Mesenchymal stem cell (in vitro differentiated cells and primary cell): Measurements from ENCODE around the gene PCNT.

Experiments
- DNase-seq: peaks from one replicate; pipeline ENCODE4 v3.0.0-alpha.2; 2013
- H2AFZ ChIP-seq: one replicate; pipeline ENCODE4 v1.6.1; 2013; ENCODE audit warnings: low read depth, mild to moderate bottlenecking, control low read depth, inconsistent platforms, low read length, moderate library complexity
- H2AK5ac ChIP-seq: 2 replicates; pipeline ENCODE4 v1.6.1; 2013; ENCODE audit warnings: low read length, moderate library complexity, mild to moderate bottlenecking, inconsistent platforms; ENCODE audit not compliant: severe bottlenecking
- H2BK120ac ChIP-seq: one replicate; pipeline ENCODE4 v1.6.1; 2013; ENCODE audit warnings: low read depth, mild to moderate bottlenecking, inconsistent platforms, low read length, moderate library complexity
- H2BK12ac ChIP-seq, 2 experiments: one replicate each; pipeline ENCODE4 v1.6.1; 2013; ENCODE audit warnings: inconsistent platforms in 2 of 2, low read length in 2 of 2, mild to moderate bottlenecking in 2 of 2, moderate library complexity in 2 of 2, control low read depth in 1 of 2
- H2BK15ac ChIP-seq: one replicate; pipeline ENCODE4 v1.6.1; 2013; ENCODE audit warnings: mild to moderate bottlenecking, low read depth, inconsistent platforms; ENCODE audit not compliant: poor library complexity, severe bottlenecking
- H2BK5ac ChIP-seq: 2 replicates; pipeline ENCODE4 v1.6.1; 2013; ENCODE audit warnings: low read depth, mild to moderate bottlenecking, low read length, control low read depth, inconsistent platforms; ENCODE audit not compliant: poor library complexity, severe bottlenecking
- H3K14ac ChIP-seq, 2 experiments: one replicate each; pipeline ENCODE4 v1.6.1; 2013; ENCODE audit warnings: inconsistent platforms in 2 of 2, low read length in 2 of 2, control low read depth in 1 of 2, mild to moderate bottlenecking in 1 of 2, moderate library complexity in 1 of 2
- H3K18ac ChIP-seq, 2 experiments: one replicate each; pipeline ENCODE4 v1.6.1; 2013; ENCODE audit warnings: inconsistent platforms in 2 of 2, low read length in 2 of 2, control low read depth in 1 of 2, low read depth in 1 of 2, mild to moderate bottlenecking in 1 of 2
- H3K23ac ChIP-seq, 2 experiments: one replicate each; pipeline ENCODE4 v1.6.1; 2013; ENCODE audit warnings: inconsistent platforms in 2 of 2, low read length in 2 of 2, mild to moderate bottlenecking in 2 of 2, moderate library complexity in 2 of 2, control low read depth in 1 of 2
- H3K27ac ChIP-seq: 2 replicates; pipeline ENCODE4 v1.5.1; 2013; ENCODE audit warnings: mild to moderate bottlenecking, moderate library complexity, low read length, control low read depth, inconsistent platforms; ENCODE audit not compliant: poor library complexity, severe bottlenecking
- H3K27me3 ChIP-seq, 2 experiments: 2 replicates each; pipeline versions ENCODE4 v1.6.1 to v1.7.0; 2013; ENCODE audit warnings: low read length in 2 of 2, mild to moderate bottlenecking in 2 of 2, moderate library complexity in 2 of 2, control low read depth in 1 of 2, inconsistent platforms in 1 of 2; ENCODE audit not compliant: control insufficient read depth in 1 of 2, insufficient read depth in 1 of 2
- H3K36me3 ChIP-seq, 2 experiments: 2 replicates each; pipeline versions ENCODE4 v1.6.1 to v1.7.0; 2013; ENCODE audit warnings: low read length in 2 of 2, control low read depth in 1 of 2, inconsistent platforms in 1 of 2, low read depth in 1 of 2, mild to moderate bottlenecking in 1 of 2; ENCODE audit not compliant: insufficient read depth in 2 of 2, control insufficient read depth in 1 of 2
- H3K4ac ChIP-seq, 2 experiments: one replicate each; pipeline ENCODE4 v1.6.1; 2013; ENCODE audit warnings: inconsistent platforms in 2 of 2, low read length in 2 of 2, mild to moderate bottlenecking in 2 of 2, moderate library complexity in 2 of 2, control low read depth in 1 of 2, low read depth in 1 of 2
- H3K4me1 ChIP-seq: 2 replicates; pipeline ENCODE4 v1.6.1; 2013; ENCODE audit warnings: low read depth, low read length, control low read depth; ENCODE audit not compliant: control insufficient read depth, insufficient read depth
- H3K4me2 ChIP-seq: 2 replicates; pipeline ENCODE4 v1.6.1; 2013; ENCODE audit warnings: low read length, mild to moderate bottlenecking, inconsistent platforms; ENCODE audit not compliant: poor library complexity, severe bottlenecking
- H3K4me3 ChIP-seq, 2 experiments: 2 replicates each; pipeline versions ENCODE4 v1.5.1 to v1.7.0; 2013; ENCODE audit warnings: low read length in 2 of 2, mild to moderate bottlenecking in 2 of 2, control low read depth in 1 of 2, low read depth in 1 of 2; ENCODE audit not compliant: insufficient read depth in 1 of 2
- H3K79me1 ChIP-seq: replicated peaks from 2 replicates; pipeline ENCODE4 v1.6.1; 2013; ENCODE audit warnings: mild to moderate bottlenecking, control low read depth, low read length, inconsistent platforms; ENCODE audit not compliant: poor library complexity, severe bottlenecking
- H3K9ac ChIP-seq: 2 replicates; pipeline ENCODE4 v1.7.0; 2013; ENCODE audit warnings: mild to moderate bottlenecking, low read length, moderate library complexity
- H3K9me3 ChIP-seq: 2 replicates; pipeline ENCODE4 v1.7.0; 2013; ENCODE audit warnings: mild to moderate bottlenecking, low read length; ENCODE audit not compliant: control insufficient read depth
- H4K8ac ChIP-seq: one replicate; pipeline ENCODE4 v1.6.1; 2013; ENCODE audit warnings: inconsistent platforms, mild to moderate bottlenecking, low read length, moderate library complexity
- H4K91ac ChIP-seq: one replicate; pipeline ENCODE4 v1.6.1; 2013; ENCODE audit warnings: mild to moderate bottlenecking, low read length, inconsistent platforms
- WGBS: methylation state at CpG from one replicate; pipeline ENCODE4 v1.1.7; 2013; ENCODE audit warnings: mixed read lengths; 5-methylcytosine and 5-hydroxymethylcytosine counted together

The PCNT gene

GRCh38 chr21:46428286-46428685, 104.3 kb downstream of the PCNT start:
- Histone ChIP-seq H3K27me3 (no peaks in the 10 kb centered on the region), H3K9me3 (no peaks in the 10 kb centered on the region), H3K36me3 (peaks cover 67 to 82% of the 10 kb centered on the region in 2 experiments), H4K8ac (no peak overlapping the region), H4K91ac (no peak overlapping the region), H2BK5ac (no peak overlapping the region), H2BK120ac (no peak overlapping the region), H2BK12ac (no peak overlapping the region), H2AK5ac (no peak overlapping the region), H3K79me1 (peaks cover 7% of the 10 kb centered on the region), H3K23ac (no peak overlapping the region), H3K4me2 (no peak overlapping the region), H3K4ac (no peak overlapping the region), H3K14ac (no peak overlapping the region), H3K9ac (no peak overlapping the region), H2AFZ (no peak overlapping the region), H3K18ac (no peak overlapping the region), H3K27ac (no peak overlapping the region), H3K4me1 (no peaks in the 10 kb centered on the region), H3K4me3 (no peak overlapping the region), H2BK15ac (no peak overlapping the region)
- WGBS, result 97% methylated on average over 23 of the region's 23 CpGs
- no peak for DNase-seq

GRCh38 chr21:46428987-46429710, 105.2 kb downstream of the PCNT start:
- 98% methylated on average over 44 of the region's 44 CpGs for WGBS
- no peak overlapping the region for H2AK5ac ChIP-seq
- H2BK15ac ChIP-seq, result no peak overlapping the region
- no peaks in the 10 kb centered on the region for H3K9me3 ChIP-seq
- H3K27me3 ChIP-seq, result no peaks in the 10 kb centered on the region
- H3K23ac ChIP-seq, result no peak overlapping the region
- no peak overlapping the region for H2AFZ ChIP-seq
- H2BK120ac ChIP-seq, result no peak overlapping the region
- no peak overlapping the region for H2BK12ac ChIP-seq
- no peak overlapping the region for H4K91ac ChIP-seq
- DNase-seq, result no peak
- no peaks in the 10 kb centered on the region for H3K4me1 ChIP-seq
- no peak overlapping the region for H3K18ac ChIP-seq
- no peak overlapping the region for H4K8ac ChIP-seq
- peaks cover 7% of the 10 kb centered on the region for H3K79me1 ChIP-seq
- H3K4ac ChIP-seq, result no peak overlapping the region
- no peak overlapping the region for H3K14ac ChIP-seq
- no peak overlapping the region for H3K4me3 ChIP-seq
- H2BK5ac ChIP-seq, result no peak overlapping the region
- no peak overlapping the region for H3K4me2 ChIP-seq
- H3K36me3 ChIP-seq, result peaks cover 67 to 82% of the 10 kb centered on the region in 2 experiments
- no peak overlapping the region for H3K27ac ChIP-seq
- H3K9ac ChIP-seq, result no peak overlapping the region

- Histone ChIP-seq H3K9ac (no peak overlapping the region), H3K14ac (no peak overlapping the region), H4K8ac (no peak overlapping the region), H3K4me2 (no peak overlapping the region), H3K18ac (no peak overlapping the region), H3K27ac (no peak overlapping the region), H4K91ac (no peak overlapping the region), H3K9me3 (no peaks in the 10 kb centered on the region), H3K4ac (no peak overlapping the region), H2BK120ac (no peak overlapping the region), H2AK5ac (no peak overlapping the region), H3K27me3 (no peaks in the 10 kb centered on the region), H2AFZ (no peak overlapping the region), H2BK12ac (no peak overlapping the region), H3K4me1 (no peaks in the 10 kb centered on the region), H3K79me1 (peaks cover 13% of the 10 kb centered on the region), H3K36me3 (peaks cover 69 to 87% of the 10 kb centered on the region in 2 experiments), H3K23ac (no peak overlapping the region), H2BK5ac (no peak overlapping the region), H3K4me3 (no peak overlapping the region), H2BK15ac (no peak overlapping the region)
- WGBS, result 93% methylated on average over 31 of the region's 31 CpGs
- no peak for DNase-seq
Measured at GRCh38 chr21:46429754-46430681, 106.1 kb downstream of the PCNT start.

- Histone ChIP-seq H3K14ac (no peak overlapping the region), H2BK12ac (no peak overlapping the region), H3K79me1 (peaks cover 15% of the 10 kb centered on the region), H2BK5ac (no peak overlapping the region), H2AFZ (no peak overlapping the region), H3K27ac (no peak overlapping the region), H3K4me3 (no peak overlapping the region), H3K18ac (no peak overlapping the region), H3K9me3 (no peaks in the 10 kb centered on the region), H3K36me3 (peaks cover 72 to 81% of the 10 kb centered on the region in 2 experiments), H3K23ac (no peak overlapping the region), H4K8ac (no peak overlapping the region), H3K4me2 (no peak overlapping the region), H3K4me1 (no peaks in the 10 kb centered on the region), H3K4ac (no peak overlapping the region), H2BK120ac (no peak overlapping the region), H3K27me3 (no peaks in the 10 kb centered on the region), H4K91ac (no peak overlapping the region), H2BK15ac (no peak overlapping the region), H2AK5ac (no peak overlapping the region), H3K9ac (no peak overlapping the region)
- no peak for DNase-seq
- WGBS, result 97% methylated on average over 21 of the region's 21 CpGs
Measured at GRCh38 chr21:46431448-46431847, 107.5 kb downstream of the PCNT start.
